Measurements from ENCODE around the gene LRCH3. TPM values are rescaled to one million over a fixed set of nuclear protein-coding genes. Genes with fewer than 3 reads are reported as not detected.
A peak's percentile ranks its signal among the peaks of the same experiment; 100 is the strongest.

The LRCH3 gene
- total RNA-seq, 6 experiments from 2014 or later = 39.4 to 44.7 (median 41.0) TPM

- peaks cover 57% of the 10 kb centered on the region for H3K4me1 Mint-ChIP-seq (ENCODE audit: low read depth)
- DNase-seq = no peak
- H3K9me3 Mint-ChIP-seq = no peaks in the 10 kb centered on the region
- H3K36me3 Mint-ChIP-seq (ENCODE audit: low read depth) = peaks cover 6% of the 10 kb centered on the region; the same call in 1 of the 2 replicates
- H3K4me3 Mint-ChIP-seq = no peak overlapping the region
- peak; percentile 30 for TF ChIP-seq CTCF (IDR thresholded peaks at IDR 0.05)
- no peak overlapping the region; the same call in 1 of the 2 replicates for H3K27ac Mint-ChIP-seq
- H3K27me3 Mint-ChIP-seq (ENCODE audit: insufficient read depth) = peaks cover 3% of the 10 kb centered on the region
Measured at GRCh38 chr3:197753263-197753662, 37.8 kb upstream of the LRCH3 start.

- Mint-ChIP-seq H3K36me3 (ENCODE audit: low read depth) (peaks cover 6% of the 10 kb centered on the region; the same call in 1 of the 2 replicates), H3K9me3 (no peaks in the 10 kb centered on the region), H3K4me1 (ENCODE audit: low read depth) (peaks cover 42% of the 10 kb centered on the region), H3K27ac (no peak overlapping the region), H3K27me3 (ENCODE audit: insufficient read depth) (peaks cover 2% of the 10 kb centered on the region; the same call in 1 of the 2 replicates), H3K4me3 (no peak overlapping the region)
- no peak for DNase-seq
- no peak for TF ChIP-seq CTCF (IDR thresholded peaks at IDR 0.05)
Measured at GRCh38 chr3:197756704-197757103, 34.4 kb upstream of the LRCH3 start.

GRCh38 chr3:197758512-197758911 is 32.5 kb upstream of the LRCH3 start:
- Mint-ChIP-seq H3K4me1 (ENCODE audit: low read depth) (peaks cover 28% of the 10 kb centered on the region), H3K4me3 (no peak overlapping the region), H3K9me3 (no peaks in the 10 kb centered on the region), H3K36me3 (ENCODE audit: low read depth) (peaks cover 6% of the 10 kb centered on the region; the same call in 1 of the 2 replicates), H3K27me3 (ENCODE audit: insufficient read depth) (no peaks in the 10 kb centered on the region), H3K27ac (no peak overlapping the region)
- DNase-seq = no peak
- TF ChIP-seq CTCF (IDR thresholded peaks at IDR 0.05) = no peak

GRCh38 chr3:197761784-197762183 is 29.3 kb upstream of the LRCH3 start:
- Mint-ChIP-seq H3K27ac (no peak overlapping the region), H3K36me3 (ENCODE audit: low read depth) (peaks cover 7% of the 10 kb centered on the region), H3K9me3 (no peaks in the 10 kb centered on the region), H3K4me1 (ENCODE audit: low read depth) (peaks cover under 1% of the 10 kb centered on the region; the same call in 1 of the 2 replicates), H3K4me3 (no peak overlapping the region), H3K27me3 (ENCODE audit: insufficient read depth) (no peaks in the 10 kb centered on the region)
- no peak for DNase-seq
- no peak for TF ChIP-seq CTCF (IDR thresholded peaks at IDR 0.05)

GRCh38 chr3:197775317-197775716 is 15.7 kb upstream of the LRCH3 start:
- no peak for TF ChIP-seq CTCF (IDR thresholded peaks at IDR 0.05)
- no peaks in the 10 kb centered on the region for H3K9me3 Mint-ChIP-seq
- no peak overlapping the region for H3K27ac Mint-ChIP-seq
- no peak for DNase-seq
- no peaks in the 10 kb centered on the region for H3K4me1 Mint-ChIP-seq (ENCODE audit: low read depth)
- no peak overlapping the region for H3K4me3 Mint-ChIP-seq
- no peaks in the 10 kb centered on the region for H3K27me3 Mint-ChIP-seq (ENCODE audit: insufficient read depth)
- H3K36me3 Mint-ChIP-seq (ENCODE audit: low read depth) = peaks cover 40% of the 10 kb centered on the region; the same call in 1 of the 2 replicates

- no peak overlapping the region for H3K4me3 Mint-ChIP-seq
Measured at GRCh38 chr3:197782230-197782629, 8.8 kb upstream of the LRCH3 start.

More at GRCh38 chr3:197782230-197782629, 8.8 kb upstream of the LRCH3 start:
- no peak for DNase-seq
- Mint-ChIP-seq H3K4me1 (ENCODE audit: low read depth) (no peaks in the 10 kb centered on the region), H3K36me3 (ENCODE audit: low read depth) (peaks cover 20% of the 10 kb centered on the region; the same call in 1 of the 2 replicates), H3K27ac (no peak overlapping the region), H3K9me3 (no peaks in the 10 kb centered on the region), H3K27me3 (ENCODE audit: insufficient read depth) (no peaks in the 10 kb centered on the region)
- TF ChIP-seq CTCF (IDR thresholded peaks at IDR 0.05) = no peak

All from HFFc6 (cell line).